GM23338 (cell line): ENCODE measurements around the gene MED13L. TPM values are rescaled to one million over a fixed set of nuclear protein-coding genes. Genes with fewer than 3 reads are reported as not detected.

Experiments used
- ATAC-seq: fragments of 200-7000 bp; cut with Tn5 transposase; 3 replicates; pipeline ENCODE4 v1.9.1; 2020
- DNase-seq: peaks from one replicate; pipeline ENCODE4 v3.0.0-alpha.2; 2015; ENCODE audit warnings: low spot score
- H2AFZ ChIP-seq: fragments of 200-600 bp; sonication (generic); 2 replicates; pipeline ENCODE4 v1.8.0; 2016; ENCODE audit warnings: antibody characterized with exemption, mild to moderate bottlenecking, moderate library complexity
- H3F3A ChIP-seq: fragments of 200-600 bp; sonication (generic); replicated peaks from 2 replicates; pipeline ENCODE4 v1.8.0; 2017; ENCODE audit warnings: antibody characterized with exemption, mixed run types, low read depth
- H3K27ac ChIP-seq: fragments of 200-600 bp; sonication (generic); 2 replicates; pipeline ENCODE4 v1.6.1; 2016; ENCODE audit warnings: low read depth
- H3K27me3 ChIP-seq: fragments of 200-600 bp; sonication (generic); 2 replicates; pipeline ENCODE4 v1.8.0; 2016; ENCODE audit warnings: mild to moderate bottlenecking, mixed run types, moderate library complexity; ENCODE audit not compliant: insufficient read depth
- H3K36me3 ChIP-seq: fragments of 200-600 bp; sonication (generic); 2 replicates; pipeline ENCODE4 v1.8.0; 2016; ENCODE audit warnings: mild to moderate bottlenecking; ENCODE audit not compliant: insufficient read depth
- H3K4me1 ChIP-seq: fragments of 200-600 bp; sonication (generic); 2 replicates; pipeline ENCODE4 v1.8.0; 2016; ENCODE audit warnings: mild to moderate bottlenecking, moderate library complexity; ENCODE audit not compliant: insufficient read depth
- H3K4me2 ChIP-seq: fragments of 200-600 bp; sonication (generic); 2 replicates; pipeline ENCODE4 v1.7.1; 2017; ENCODE audit warnings: mixed run types
- H3K4me3 ChIP-seq: fragments of 200-600 bp; sonication (generic); 2 replicates; pipeline ENCODE4 v1.6.1; 2016; ENCODE audit warnings: mixed run types
- H3K79me2 ChIP-seq: fragments of 200-600 bp; sonication (generic); replicated peaks from 2 replicates; pipeline ENCODE4 v1.8.0; 2017; ENCODE audit warnings: mild to moderate bottlenecking; ENCODE audit not compliant: insufficient read depth
- H3K9me2 ChIP-seq: fragments of 200-600 bp; sonication (generic); 2 replicates; pipeline ENCODE4 v1.8.0; 2017; ENCODE audit not compliant: insufficient read depth
- H4K20me1 ChIP-seq: fragments of 200-600 bp; sonication (generic); replicated peaks from 2 replicates; pipeline ENCODE4 v1.8.0; 2017; ENCODE audit warnings: mild to moderate bottlenecking; ENCODE audit not compliant: insufficient read depth
- H3K27ac Mint-ChIP-seq: 2 replicates; pipeline ENCODE4 v1.8.0; 2020; ENCODE audit warnings: inconsistent platforms, mild to moderate bottlenecking, moderate library complexity, mixed read lengths
- H3K27me3 Mint-ChIP-seq: 3 replicates; pipeline ENCODE4 v1.8.0; 2022; ENCODE audit warnings: low read depth, mild to moderate bottlenecking, moderate library complexity, mixed read lengths, inconsistent platforms; ENCODE audit not compliant: insufficient read depth, poor library complexity
- H3K36me3 Mint-ChIP-seq: 3 replicates; pipeline ENCODE4 v1.8.0; 2021; ENCODE audit warnings: low read depth, mild to moderate bottlenecking, inconsistent platforms, moderate library complexity, mixed read lengths
- H3K4me1 Mint-ChIP-seq: 3 replicates; pipeline ENCODE4 v1.8.0; 2020; ENCODE audit warnings: mild to moderate bottlenecking, inconsistent platforms, mixed read lengths
- H3K4me3 Mint-ChIP-seq: 3 replicates; pipeline ENCODE4 v1.8.0; 2021; ENCODE audit warnings: moderate library complexity, mild to moderate bottlenecking, inconsistent platforms, mixed read lengths
- H3K9me3 Mint-ChIP-seq: 3 replicates; pipeline ENCODE4 v1.8.0; 2020; ENCODE audit warnings: moderate library complexity, mild to moderate bottlenecking, inconsistent platforms, mixed read lengths
- CREB1 ChIP-seq: fragments of 250-450 bp; sonication (Bioruptor Pico); IDR thresholded peaks from 2 replicates; pipeline ENCODE4 v1.5.0; 2020; ENCODE audit warnings: low read depth, mild to moderate bottlenecking, moderate library complexity
- CTCF ChIP-seq, 2 experiments: fragments of 200-600 bp in 1 of 2; sonication (generic) in 1 of 2; conservative IDR thresholded peaks; 2 replicates each; pipeline versions ENCODE4 v1.5.1 to v1.6.1; 2016 to 2017; ENCODE audit warnings: antibody characterized with exemption in 2 of 2, low read depth in 2 of 2, mild to moderate bottlenecking in 2 of 2, moderate library complexity in 1 of 2
- EZH2phosphoT487 ChIP-seq: fragments of 200-600 bp; sonication (generic); IDR thresholded peaks from one replicate; pipeline ENCODE4 v1.8.1; 2018; ENCODE audit warnings: antibody characterized with exemption; ENCODE audit not compliant: unreplicated experiment
- JUNB ChIP-seq: IDR thresholded peaks from one replicate; pipeline ENCODE4 v1.6.1; 2016; ENCODE audit warnings: antibody characterized with exemption; ENCODE audit not compliant: unreplicated experiment
- NANOG ChIP-seq: IDR thresholded peaks from 2 replicates; pipeline ENCODE4 v1.6.1; 2016; ENCODE audit warnings: antibody characterized with exemption, borderline replicate concordance
- ZNF331 ChIP-seq: fragments of 250-450 bp; sonication (Bioruptor Pico); IDR thresholded peaks from 2 replicates; pipeline ENCODE4 v1.5.0; 2020; ENCODE audit warnings: low read depth, mild to moderate bottlenecking, moderate library complexity
- ZNF462 ChIP-seq: fragments of 250-450 bp; sonication (Bioruptor Pico); IDR thresholded peaks from 2 replicates; pipeline ENCODE4 v1.5.0; 2020; ENCODE audit warnings: mild to moderate bottlenecking, moderate library complexity
- polyA plus RNA-seq: library from polyadenylated mRNA; unstranded; fragments of >200 nt; fragmentation: Nextera tagmentation; extraction: Ambion mirVana; gene quantifications from 2 replicates; pipeline ENCODE4 v1.2.1, GENCODE V29; 2016
- total RNA-seq: library from RNA; depleted of rRNA; stranded (reverse); fragments of >200 nt; shearing (Covaris generic); gene quantifications from 2 replicates; pipeline ENCODE4 v1.2.3, GENCODE V29; 2014
- TF ChIP-seq, protein P1 (sequence below): IDR thresholded peaks from 2 replicates; pipeline ENCODE4 v1.6.1; 2016; ENCODE audit warnings: antibody characterized with exemption

The MED13L gene
- total and polyA plus RNA-seq, 2 experiments from 2014 or later = 20.9 to 73.6 TPM

GRCh38 chr12:116194935-116195431 is 82.5 kb downstream of the MED13L start (continued):
- no peak for TF ChIP-seq ZNF462 (CRISPR knock-in tag)

DNA sequence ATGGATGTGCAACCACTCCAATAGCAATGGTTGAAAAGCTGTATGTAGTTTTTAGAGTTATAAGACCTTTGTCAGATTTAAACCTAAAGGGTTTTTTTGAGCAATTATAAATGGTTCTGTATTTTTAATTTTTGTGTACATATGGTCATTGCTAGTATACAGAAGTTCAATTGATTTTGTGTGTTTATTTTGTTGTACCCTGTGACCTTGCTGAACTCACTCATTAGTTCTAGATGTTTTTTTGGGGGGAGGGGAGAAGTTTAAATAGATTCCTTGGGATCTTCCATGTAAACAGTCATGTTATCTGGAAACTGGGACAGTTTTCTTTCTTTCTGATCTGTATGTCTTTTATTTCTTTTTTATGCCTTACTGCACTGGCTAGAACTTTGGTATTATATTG is 87.8 kb downstream of the MED13L start:
- H4K20me1 ChIP-seq = peaks cover 4% of the 10 kb centered on the region; the same call in 1 of the 2 replicates
- Mint-ChIP-seq H3K27me3 (peaks cover 2% of the 10 kb centered on the region), H3K4me3 (no peak overlapping the region), H3K27ac (no peak overlapping the region), H3K4me1 (peaks cover 25% of the 10 kb centered on the region), H3K36me3 (no peaks in the 10 kb centered on the region), H3K9me3 (no peaks in the 10 kb centered on the region)
- H3K36me3 ChIP-seq = no peaks in the 10 kb centered on the region
- no peak for TF ChIP-seq JUNB
- TF ChIP-seq EZH2phosphoT487 = no peak
- TF ChIP-seq, protein P1, sequence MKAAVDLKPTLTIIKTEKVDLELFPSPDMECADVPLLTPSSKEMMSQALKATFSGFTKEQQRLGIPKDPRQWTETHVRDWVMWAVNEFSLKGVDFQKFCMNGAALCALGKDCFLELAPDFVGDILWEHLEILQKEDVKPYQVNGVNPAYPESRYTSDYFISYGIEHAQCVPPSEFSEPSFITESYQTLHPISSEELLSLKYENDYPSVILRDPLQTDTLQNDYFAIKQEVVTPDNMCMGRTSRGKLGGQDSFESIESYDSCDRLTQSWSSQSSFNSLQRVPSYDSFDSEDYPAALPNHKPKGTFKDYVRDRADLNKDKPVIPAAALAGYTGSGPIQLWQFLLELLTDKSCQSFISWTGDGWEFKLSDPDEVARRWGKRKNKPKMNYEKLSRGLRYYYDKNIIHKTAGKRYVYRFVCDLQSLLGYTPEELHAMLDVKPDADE = no peak
- no peak for TF ChIP-seq CTCF (conservative IDR thresholded peaks at IDR 0.05; ENCODE audit: low read depth in 2 of 2)
- TF ChIP-seq ZNF331 (CRISPR knock-in tag) = no peak
- no peak for TF ChIP-seq CREB1 (CRISPR knock-in tag)
- no peak for TF ChIP-seq NANOG
- no peak overlapping the region for H2AFZ ChIP-seq
- no peaks in the 10 kb centered on the region for H3K9me2 ChIP-seq
- ATAC-seq = no peak
- H3K4me1 ChIP-seq = peaks cover 5% of the 10 kb centered on the region; the same call in 1 of the 2 replicates
- H3F3A ChIP-seq = no peaks in the 10 kb centered on the region
- no peak overlapping the region for H3K4me3 ChIP-seq
- no peak overlapping the region for H3K27ac ChIP-seq
- H3K4me2 ChIP-seq = no peak overlapping the region
- H3K27me3 ChIP-seq = no peaks in the 10 kb centered on the region
- H3K79me2 ChIP-seq = peaks cover 97% of the 10 kb centered on the region
- no peak for DNase-seq
